Gastrocnemius medialis (tissue), 4 donors: ENCODE results near the gene HSDL2.

Experiments
- CTCF ChIP-seq, 5 experiments: fragments of 450-650 bp in 3 of 5; fragments of 200-600 bp in 2 of 5; sonication (generic) in 2 of 5; IDR thresholded peaks in 4 of 5; conservative IDR thresholded peaks in 1 of 5; 1 replicate in 4 of 5; 2 replicates in 1 of 5; pipeline ENCODE4 v1.5.1; 2016 to 2019; ENCODE audit warnings: antibody characterized with exemption in 5 of 5, mild to moderate bottlenecking in 3 of 5, moderate library complexity in 3 of 5
- POLR2A ChIP-seq, 2 donors: fragments of 450-650 bp; IDR thresholded peaks; one replicate each; pipeline ENCODE4 v1.6.1; 2017; ENCODE audit warnings: antibody characterized with exemption in 2 of 2, mild to moderate bottlenecking in 2 of 2, moderate library complexity in 2 of 2

- TF ChIP-seq CTCF (IDR thresholded peaks at IDR 0.05 in 4 of 5, conservative IDR thresholded peaks at IDR 0.05 in 1 of 5): no peak
- no peak for TF ChIP-seq POLR2A (IDR thresholded peaks at IDR 0.05)
Observed at GRCh38 chr9:112341730-112342129, 38.2 kb upstream of the HSDL2 start.
